HCT116 (cell line): ENCODE data around the gene PABPC3.

Source experiments
- EZH2 ChIP-seq: fragments of 200-600 bp; sonication (generic); IDR thresholded peaks from 2 replicates; pipeline ENCODE4 v1.6.1; 2017; ENCODE audit warnings: antibody characterized with exemption, mixed run types
- EZH2phosphoT487 ChIP-seq: fragments of 200-600 bp; IDR thresholded peaks from 2 replicates; pipeline ENCODE4 v1.6.1; 2018; ENCODE audit warnings: antibody characterized with exemption, borderline replicate concordance
- FOSL1 ChIP-seq: IDR thresholded peaks from 2 replicates; pipeline ENCODE4 v1.6.1; 2012; ENCODE audit warnings: low read depth
- JUND ChIP-seq: IDR thresholded peaks from 2 replicates; pipeline ENCODE4 v1.6.1; 2012
- POLR2A ChIP-seq: IDR thresholded peaks from 2 replicates; pipeline ENCODE4 v1.7.0; 2011; ENCODE audit warnings: borderline replicate concordance; ENCODE audit not compliant: insufficient read depth, insufficient read length; ENCODE audit errors: extremely low read depth
- RAD21 ChIP-seq: IDR thresholded peaks from 2 replicates; pipeline ENCODE4 v1.6.1; 2012; ENCODE audit warnings: low read depth, mild to moderate bottlenecking
- TCF7L2 ChIP-seq: IDR thresholded peaks from 2 replicates; pipeline ENCODE4 v1.7.0; 2011; ENCODE audit warnings: borderline replicate concordance, inconsistent platforms; ENCODE audit not compliant: insufficient read depth, insufficient read length; ENCODE audit errors: extremely low read depth
- YY1 ChIP-seq: IDR thresholded peaks from 2 replicates; pipeline ENCODE4 v1.6.1; 2011; ENCODE audit warnings: low read length, low read depth, moderate library complexity, mild to moderate bottlenecking; ENCODE audit not compliant: insufficient replicate concordance; ENCODE audit errors: extremely low read depth
- ZNF274 ChIP-seq: fragments of 200-500 bp; sonication (Bioruptor generic); IDR thresholded peaks from 2 replicates; pipeline ENCODE4 v1.6.1; 2014; ENCODE audit warnings: mild to moderate bottlenecking, low read depth, low read length, inconsistent platforms
- TF ChIP-seq, protein P1 (sequence below), 3 experiments: fragments of 200-600 bp in 1 of 3; sonication (generic) in 1 of 3; IDR thresholded peaks in 2 of 3; conservative IDR thresholded peaks in 1 of 3; 2 replicates each; pipeline ENCODE4 v1.5.1; 2012 to 2017; ENCODE audit warnings: low read depth in 2 of 3, low read length in 2 of 3, antibody characterized with exemption in 1 of 3, borderline replicate concordance in 1 of 3, control low read depth in 1 of 3, mild to moderate bottlenecking in 1 of 3, mixed read lengths in 1 of 3, mixed run types in 1 of 3, moderate library complexity in 1 of 3; ENCODE audit not compliant: insufficient read depth in 1 of 3
- TF ChIP-seq, protein P2 (sequence below): IDR thresholded peaks from 2 replicates; pipeline ENCODE4 v1.6.1; 2012; ENCODE audit warnings: low read depth

DNA sequence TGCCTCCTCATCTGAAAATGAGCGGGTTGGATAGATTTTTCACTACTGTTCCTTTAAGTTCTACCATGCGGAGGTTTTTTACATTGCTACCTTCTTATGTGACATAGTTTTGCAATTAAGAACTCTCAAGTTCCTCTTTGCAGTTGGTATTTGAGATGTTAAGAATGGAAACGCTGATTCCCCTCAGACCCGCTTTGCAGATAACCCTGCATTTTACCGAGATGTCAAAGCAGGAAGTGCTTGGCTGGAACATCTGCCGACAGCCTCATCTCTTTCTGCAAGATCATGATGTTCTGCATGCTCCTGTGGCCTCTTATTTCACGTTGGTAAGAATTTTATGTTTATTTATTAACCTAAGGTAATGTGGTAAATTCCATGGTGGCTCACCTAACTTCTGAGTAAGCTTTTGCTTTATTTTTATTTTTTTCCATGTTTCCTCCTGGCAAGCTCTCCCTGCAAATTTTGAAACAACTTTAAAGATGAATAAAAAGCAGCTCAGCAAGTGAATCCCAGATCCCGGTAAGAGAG, 22.5 kb downstream of the PABPC3 start:
- TF ChIP-seq, protein P1, sequence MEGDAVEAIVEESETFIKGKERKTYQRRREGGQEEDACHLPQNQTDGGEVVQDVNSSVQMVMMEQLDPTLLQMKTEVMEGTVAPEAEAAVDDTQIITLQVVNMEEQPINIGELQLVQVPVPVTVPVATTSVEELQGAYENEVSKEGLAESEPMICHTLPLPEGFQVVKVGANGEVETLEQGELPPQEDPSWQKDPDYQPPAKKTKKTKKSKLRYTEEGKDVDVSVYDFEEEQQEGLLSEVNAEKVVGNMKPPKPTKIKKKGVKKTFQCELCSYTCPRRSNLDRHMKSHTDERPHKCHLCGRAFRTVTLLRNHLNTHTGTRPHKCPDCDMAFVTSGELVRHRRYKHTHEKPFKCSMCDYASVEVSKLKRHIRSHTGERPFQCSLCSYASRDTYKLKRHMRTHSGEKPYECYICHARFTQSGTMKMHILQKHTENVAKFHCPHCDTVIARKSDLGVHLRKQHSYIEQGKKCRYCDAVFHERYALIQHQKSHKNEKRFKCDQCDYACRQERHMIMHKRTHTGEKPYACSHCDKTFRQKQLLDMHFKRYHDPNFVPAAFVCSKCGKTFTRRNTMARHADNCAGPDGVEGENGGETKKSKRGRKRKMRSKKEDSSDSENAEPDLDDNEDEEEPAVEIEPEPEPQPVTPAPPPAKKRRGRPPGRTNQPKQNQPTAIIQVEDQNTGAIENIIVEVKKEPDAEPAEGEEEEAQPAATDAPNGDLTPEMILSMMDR (IDR thresholded peaks at IDR 0.05 in 2 of 3, conservative IDR thresholded peaks at IDR 0.05 in 1 of 3; ENCODE audit: borderline replicate concordance in 1 of 3, insufficient read depth in 1 of 3, low read depth in 2 of 3, low read length in 2 of 3) = no peak
- TF ChIP-seq FOSL1 (no peak), RAD21 (no peak), POLR2A (no peak), YY1 (no peak), EZH2 (no peak), JUND (no peak), EZH2phosphoT487 (no peak), ZNF274 (no peak), TCF7L2 (no peak)
- TF ChIP-seq, protein P2, sequence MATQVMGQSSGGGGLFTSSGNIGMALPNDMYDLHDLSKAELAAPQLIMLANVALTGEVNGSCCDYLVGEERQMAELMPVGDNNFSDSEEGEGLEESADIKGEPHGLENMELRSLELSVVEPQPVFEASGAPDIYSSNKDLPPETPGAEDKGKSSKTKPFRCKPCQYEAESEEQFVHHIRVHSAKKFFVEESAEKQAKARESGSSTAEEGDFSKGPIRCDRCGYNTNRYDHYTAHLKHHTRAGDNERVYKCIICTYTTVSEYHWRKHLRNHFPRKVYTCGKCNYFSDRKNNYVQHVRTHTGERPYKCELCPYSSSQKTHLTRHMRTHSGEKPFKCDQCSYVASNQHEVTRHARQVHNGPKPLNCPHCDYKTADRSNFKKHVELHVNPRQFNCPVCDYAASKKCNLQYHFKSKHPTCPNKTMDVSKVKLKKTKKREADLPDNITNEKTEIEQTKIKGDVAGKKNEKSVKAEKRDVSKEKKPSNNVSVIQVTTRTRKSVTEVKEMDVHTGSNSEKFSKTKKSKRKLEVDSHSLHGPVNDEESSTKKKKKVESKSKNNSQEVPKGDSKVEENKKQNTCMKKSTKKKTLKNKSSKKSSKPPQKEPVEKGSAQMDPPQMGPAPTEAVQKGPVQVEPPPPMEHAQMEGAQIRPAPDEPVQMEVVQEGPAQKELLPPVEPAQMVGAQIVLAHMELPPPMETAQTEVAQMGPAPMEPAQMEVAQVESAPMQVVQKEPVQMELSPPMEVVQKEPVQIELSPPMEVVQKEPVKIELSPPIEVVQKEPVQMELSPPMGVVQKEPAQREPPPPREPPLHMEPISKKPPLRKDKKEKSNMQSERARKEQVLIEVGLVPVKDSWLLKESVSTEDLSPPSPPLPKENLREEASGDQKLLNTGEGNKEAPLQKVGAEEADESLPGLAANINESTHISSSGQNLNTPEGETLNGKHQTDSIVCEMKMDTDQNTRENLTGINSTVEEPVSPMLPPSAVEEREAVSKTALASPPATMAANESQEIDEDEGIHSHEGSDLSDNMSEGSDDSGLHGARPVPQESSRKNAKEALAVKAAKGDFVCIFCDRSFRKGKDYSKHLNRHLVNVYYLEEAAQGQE = no peak
